SK-N-SH (cell line): ENCODE data around the gene GPR149. TPM values are rescaled to one million over a fixed set of nuclear protein-coding genes. Genes with fewer than 3 reads are reported as not detected.

Experiments used
- CTCF ChIA-PET: fragments of 300-600, 350-600 bp; formaldehyde crosslinking; extraction: SDS; loops from one replicate; lab custom pipeline; 2021; lab: Yijun Ruan, JAX
- POLR2A ChIA-PET: fragments of 350-600 bp; sonication (Branson Sonifier 250); formaldehyde crosslinking; extraction: SDS; loops from one replicate; lab custom pipeline; 2020; ENCODE audit warnings: antibody characterized with exemption, inconsistent platforms; lab: Yijun Ruan, JAX
- DNase-seq: peaks from one replicate; pipeline ENCODE4 v3.0.0; 2012
- H2AFZ ChIP-seq: fragments of 200-600 bp; sonication (generic); 2 replicates; pipeline ENCODE4 v1.8.1; 2016; ENCODE audit warnings: antibody characterized with exemption, mild to moderate bottlenecking, low read depth
- H3F3A ChIP-seq: fragments of 200-600 bp; sonication (generic); replicated peaks from 2 replicates; pipeline ENCODE3; 2016; ENCODE audit warnings: antibody characterized with exemption, mild to moderate bottlenecking; ENCODE audit not compliant: insufficient read depth
- H3K27ac ChIP-seq, 2 experiments: fragments of 200-500 bp in 1 of 2; fragments of 200-600 bp in 1 of 2; sonication (Bioruptor generic) in 1 of 2; sonication (generic), shearing (Covaris generic) in 1 of 2; 2 replicates each; pipeline versions ENCODE4 v1.5.1 to v1.6.1; 2014 to 2016; ENCODE audit warnings: low read depth in 2 of 2, inconsistent platforms in 1 of 2, low read length in 1 of 2, mild to moderate bottlenecking in 1 of 2, mixed read lengths in 1 of 2
- H3K27me3 ChIP-seq: fragments of 200-600 bp; sonication (generic), shearing (Covaris generic); 2 replicates; pipeline ENCODE4 v1.6.1; 2016; ENCODE audit warnings: mixed run types; ENCODE audit not compliant: insufficient read depth
- H3K36me3 ChIP-seq, 2 experiments: fragments of 200-500 bp in 1 of 2; fragments of 200-600 bp in 1 of 2; sonication (Bioruptor generic) in 1 of 2; sonication (generic) in 1 of 2; replicated peaks in 1 of 2; 2 replicates each; pipeline versions ENCODE3 to v1.5.1; 2014 to 2016; ENCODE audit warnings: low read length in 1 of 2, mild to moderate bottlenecking in 1 of 2; ENCODE audit not compliant: insufficient read depth in 2 of 2, control insufficient read depth in 1 of 2
- H3K4me1 ChIP-seq, 2 experiments: fragments of 200-500 bp in 1 of 2; fragments of 200-600 bp in 1 of 2; sonication (Bioruptor generic) in 1 of 2; sonication (generic), shearing (Covaris generic) in 1 of 2; 2 replicates each; pipeline versions ENCODE4 v1.5.1 to v1.6.1; 2014 to 2016; ENCODE audit warnings: low read depth in 1 of 2, low read length in 1 of 2, mixed run types in 1 of 2; ENCODE audit not compliant: insufficient read depth in 2 of 2, control insufficient read depth in 1 of 2
- H3K4me2 ChIP-seq: fragments of 200-600 bp; sonication (generic), shearing (Covaris generic); 2 replicates; pipeline ENCODE4 v1.6.1; 2017; ENCODE audit warnings: mixed run types
- H3K4me3 ChIP-seq, 2 experiments: fragments of 200-500 bp in 1 of 2; fragments of 200-600 bp in 1 of 2; sonication (Bioruptor generic) in 1 of 2; sonication (generic), shearing (Covaris generic) in 1 of 2; 2 replicates each; pipeline versions ENCODE4 v1.5.1 to v1.8.1; 2014 to 2016; ENCODE audit warnings: low read depth in 2 of 2, inconsistent platforms in 1 of 2, low read length in 1 of 2, mild to moderate bottlenecking in 1 of 2, mixed read lengths in 1 of 2, moderate library complexity in 1 of 2
- H3K79me2 ChIP-seq: fragments of 200-600 bp; sonication (generic); 2 replicates; pipeline ENCODE4 v1.8.1; 2017; ENCODE audit warnings: mild to moderate bottlenecking; ENCODE audit not compliant: insufficient read depth
- H3K9ac ChIP-seq: fragments of 200-600 bp; sonication (generic); 2 replicates; pipeline ENCODE4 v1.6.1; 2017; ENCODE audit warnings: mixed run types
- H3K9me2 ChIP-seq: fragments of 200-600 bp; sonication (generic); 2 replicates; pipeline ENCODE4 v1.6.1; 2017; ENCODE audit warnings: mixed run types
- H3K9me3 ChIP-seq: fragments of 200-600 bp; sonication (generic); 2 replicates; pipeline ENCODE4 v1.6.1; 2017; ENCODE audit warnings: mixed run types, mild to moderate bottlenecking, moderate library complexity
- H4K20me1 ChIP-seq: fragments of 200-600 bp; sonication (generic); 2 replicates; pipeline ENCODE4 v1.6.1; 2017; ENCODE audit warnings: mild to moderate bottlenecking, mixed run types; ENCODE audit not compliant: insufficient read depth
- CHD2 ChIP-seq: fragments of 150-350 bp; IDR thresholded peaks from 2 replicates; pipeline ENCODE4 v1.6.1; 2018; ENCODE audit warnings: low read length; ENCODE audit not compliant: partially characterized antibody
- ELF1 ChIP-seq: IDR thresholded peaks from 2 replicates; pipeline ENCODE4 v1.4.0; 2012
- EZH2phosphoT487 ChIP-seq: fragments of 200-600 bp; sonication (generic); IDR thresholded peaks from 2 replicates; pipeline ENCODE4 v1.6.1; 2017; ENCODE audit warnings: low read depth, mixed run types, mild to moderate bottlenecking, antibody characterized with exemption, moderate library complexity, borderline replicate concordance
- FOXJ3 ChIP-seq: sonication (generic); formaldehyde crosslinking; IDR thresholded peaks from 2 replicates; pipeline ENCODE4 v1.5.1; 2020; ENCODE audit warnings: mild to moderate bottlenecking, missing genetic modification reagents
- FOXM1 ChIP-seq: IDR thresholded peaks from 2 replicates; pipeline ENCODE4 v1.4.0; 2012; ENCODE audit warnings: low read depth, mild to moderate bottlenecking
- MEF2A ChIP-seq: IDR thresholded peaks from 2 replicates; pipeline ENCODE4 v1.4.0; 2012; ENCODE audit warnings: low read depth, borderline replicate concordance
- NFIC ChIP-seq: IDR thresholded peaks from 2 replicates; pipeline ENCODE4 v1.4.0; 2012; ENCODE audit warnings: borderline replicate concordance
- NRF1 ChIP-seq: IDR thresholded peaks from 2 replicates; pipeline ENCODE4 v1.6.1; 2012; ENCODE audit warnings: low read depth, mild to moderate bottlenecking, low read length
- RAD21 ChIP-seq: IDR thresholded peaks from 2 replicates; pipeline ENCODE4 v1.6.1; 2012; ENCODE audit warnings: mild to moderate bottlenecking, low read length
- RXRA ChIP-seq: IDR thresholded peaks from 2 replicates; pipeline ENCODE4 v1.4.0; 2012; ENCODE audit warnings: low read depth, mild to moderate bottlenecking, borderline replicate concordance
- SIN3A ChIP-seq: IDR thresholded peaks from 2 replicates; pipeline ENCODE4 v1.6.1; 2012; ENCODE audit warnings: low read depth, mild to moderate bottlenecking, low read length, moderate library complexity, borderline replicate concordance
- TAF1 ChIP-seq: IDR thresholded peaks from 2 replicates; pipeline ENCODE4 v1.6.1; 2012; ENCODE audit warnings: low read depth, mild to moderate bottlenecking, low read length, moderate library complexity, borderline replicate concordance
- TCF12 ChIP-seq: IDR thresholded peaks from 2 replicates; pipeline ENCODE4 v1.4.0; 2012
- TEAD4 ChIP-seq: IDR thresholded peaks from 2 replicates; pipeline ENCODE4 v1.4.0; 2012; ENCODE audit warnings: mild to moderate bottlenecking, borderline replicate concordance; ENCODE audit not compliant: insufficient read depth
- ZBTB33 ChIP-seq: IDR thresholded peaks from 2 replicates; pipeline ENCODE4 v1.4.0; 2012; ENCODE audit warnings: low read depth, borderline replicate concordance
- polyA plus RNA-seq, 3 experiments: library from polyadenylated mRNA; depleted of rRNA; stranded (reverse); fragments of >200 nt; gene quantifications; 2 replicates each; pipeline ENCODE4 v1.2.3, GENCODE V29; 2012
- TF ChIP-seq, protein P1 (sequence below): IDR thresholded peaks from 2 replicates; pipeline ENCODE4 v1.4.0; 2012; ENCODE audit warnings: low read depth, borderline replicate concordance
- TF ChIP-seq, protein P2 (sequence below): fragments of 150-350 bp; IDR thresholded peaks from 2 replicates; pipeline ENCODE4 v1.6.1; 2016; ENCODE audit warnings: mild to moderate bottlenecking, low read depth, low read length

The GPR149 gene
- polyA plus RNA-seq, 1 of the 3 experiments (the other 2 are of a cell fraction): not detected

DNA sequence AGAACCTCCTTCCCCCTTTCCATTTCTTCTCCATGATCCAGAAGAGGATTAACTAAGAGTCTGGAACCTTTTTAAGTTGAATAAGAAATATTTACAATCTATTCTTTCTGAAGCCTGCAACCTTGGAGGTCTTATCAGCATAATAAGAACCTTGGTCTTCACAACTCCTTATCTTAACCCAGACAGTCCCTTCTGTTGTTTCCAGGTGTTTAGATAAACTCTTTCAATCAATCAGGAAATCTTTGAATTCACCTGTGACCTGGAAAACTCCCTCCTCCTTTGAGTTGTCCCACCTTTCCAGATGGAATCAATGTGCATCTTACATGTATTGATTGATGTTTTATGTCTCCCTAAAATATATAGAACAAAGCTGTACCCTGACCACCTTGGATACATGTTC is 102.1 kb downstream of the GPR149 start:
- H3K27ac ChIP-seq: no peak overlapping the region
- H3K27me3 ChIP-seq: no peaks in the 10 kb centered on the region
- H3K9ac ChIP-seq: no peak overlapping the region
- H3K4me1 ChIP-seq: no peaks in the 10 kb centered on the region; a peak in 1 of 4 replicates
- H3F3A ChIP-seq: peaks cover 4% of the 10 kb centered on the region
- no peaks in the 10 kb centered on the region for H3K9me3 ChIP-seq
- no peak overlapping the region for H2AFZ ChIP-seq
- CTCF ChIA-PET: no interaction called here
- peaks cover under 1% of the 10 kb centered on the region; the same call in 1 of the 2 replicates for H4K20me1 ChIP-seq
- DNase-seq: no peak
- H3K36me3 ChIP-seq: no peaks in the 10 kb centered on the region
- no peak for TF ChIP-seq RXRA
- TF ChIP-seq TCF12: no peak
- TF ChIP-seq, protein P1, sequence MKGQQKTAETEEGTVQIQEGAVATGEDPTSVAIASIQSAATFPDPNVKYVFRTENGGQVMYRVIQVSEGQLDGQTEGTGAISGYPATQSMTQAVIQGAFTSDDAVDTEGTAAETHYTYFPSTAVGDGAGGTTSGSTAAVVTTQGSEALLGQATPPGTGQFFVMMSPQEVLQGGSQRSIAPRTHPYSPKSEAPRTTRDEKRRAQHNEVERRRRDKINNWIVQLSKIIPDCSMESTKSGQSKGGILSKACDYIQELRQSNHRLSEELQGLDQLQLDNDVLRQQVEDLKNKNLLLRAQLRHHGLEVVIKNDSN: no peak
- no peak for TF ChIP-seq TEAD4
- no peak for TF ChIP-seq FOXM1
- TF ChIP-seq RAD21: no peak
- no peak for TF ChIP-seq ELF1
- TF ChIP-seq TAF1: no peak
- TF ChIP-seq, protein P2, sequence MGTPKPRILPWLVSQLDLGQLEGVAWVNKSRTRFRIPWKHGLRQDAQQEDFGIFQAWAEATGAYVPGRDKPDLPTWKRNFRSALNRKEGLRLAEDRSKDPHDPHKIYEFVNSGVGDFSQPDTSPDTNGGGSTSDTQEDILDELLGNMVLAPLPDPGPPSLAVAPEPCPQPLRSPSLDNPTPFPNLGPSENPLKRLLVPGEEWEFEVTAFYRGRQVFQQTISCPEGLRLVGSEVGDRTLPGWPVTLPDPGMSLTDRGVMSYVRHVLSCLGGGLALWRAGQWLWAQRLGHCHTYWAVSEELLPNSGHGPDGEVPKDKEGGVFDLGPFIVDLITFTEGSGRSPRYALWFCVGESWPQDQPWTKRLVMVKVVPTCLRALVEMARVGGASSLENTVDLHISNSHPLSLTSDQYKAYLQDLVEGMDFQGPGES: no peak
- no peak for TF ChIP-seq EZH2phosphoT487
- no peak for TF ChIP-seq MEF2A
- TF ChIP-seq NRF1: no peak
- no peak for TF ChIP-seq NFIC
- TF ChIP-seq ZBTB33: no peak
- TF ChIP-seq SIN3A: no peak
- no peak for TF ChIP-seq FOXJ3 (CRISPR knock-in tag)
- no peak for TF ChIP-seq CHD2
- no peak overlapping the region for H3K4me2 ChIP-seq
- H3K79me2 ChIP-seq: peaks cover 15% of the 10 kb centered on the region
- no peaks in the 10 kb centered on the region for H3K9me2 ChIP-seq
- no peak overlapping the region for H3K4me3 ChIP-seq
- POLR2A ChIA-PET: no interaction called here
